ENCODE data around the gene ATE1. TPM values are rescaled to one million over a fixed set of nuclear protein-coding genes. Genes with fewer than 3 reads are reported as not detected.
A peak's percentile ranks its signal among the peaks of the same experiment; 100 is the strongest.

ATE1 gene
- polyA plus RNA-seq, 4 donors, result 27.1 to 44.2 (median 40.1) TPM

- no peak for DNase-seq (ENCODE audit: low read depth in 4 of 4, low spot score in 3 of 4)
These were observed 46.9 kb downstream of the ATE1 start for GRCh38 chr10:121880895-121881294.

- no peak for DNase-seq (ENCODE audit: low read depth in 4 of 4, low spot score in 3 of 4)
These were observed 48.4 kb downstream of the ATE1 start for GRCh38 chr10:121879476-121879875.

- no peak for DNase-seq (ENCODE audit: low read depth in 4 of 4, low spot score in 3 of 4)
These were observed 54.6 kb downstream of the ATE1 start for GRCh38 chr10:121873236-121873635.

- no peak for DNase-seq (ENCODE audit: low read depth in 4 of 4, low spot score in 3 of 4)
These were observed 57.4 kb downstream of the ATE1 start for GRCh38 chr10:121870413-121870812.

GRCh38 chr10:121865554-121865953, 62.3 kb downstream of the ATE1 start:
- peak in 2 of 4 donors; percentile 20 to 59 for DNase-seq (ENCODE audit: low read depth in 4 of 4, low spot score in 3 of 4)

GRCh38 chr10:121864653-121865052, 63.2 kb downstream of the ATE1 start:
- DNase-seq (ENCODE audit: low read depth in 4 of 4, low spot score in 3 of 4), result no peak

GRCh38 chr10:121864168-121864567, 63.7 kb downstream of the ATE1 start:
- DNase-seq (ENCODE audit: low read depth in 4 of 4, low spot score in 3 of 4), result no peak

GRCh38 chr10:121862649-121863048, 65.2 kb downstream of the ATE1 start:
- no peak for DNase-seq (ENCODE audit: low read depth in 4 of 4, low spot score in 3 of 4)

GRCh38 chr10:121862042-121862441, 65.8 kb downstream of the ATE1 start:
- no peak for DNase-seq (ENCODE audit: low read depth in 4 of 4, low spot score in 3 of 4)

GRCh38 chr10:121860810-121861209, 67.0 kb downstream of the ATE1 start:
- DNase-seq (ENCODE audit: low read depth in 4 of 4, low spot score in 3 of 4), result no peak

GRCh38 chr10:121854809-121855445, 72.9 kb downstream of the ATE1 start:
- DNase-seq (ENCODE audit: low read depth in 4 of 4, low spot score in 3 of 4), result no peak

GRCh38 chr10:121853950-121854349, 73.9 kb downstream of the ATE1 start:
- no peak for DNase-seq (ENCODE audit: low read depth in 4 of 4, low spot score in 3 of 4)

GRCh38 chr10:121851786-121852185, 76.0 kb downstream of the ATE1 start:
- no peak for DNase-seq (ENCODE audit: low read depth in 4 of 4, low spot score in 3 of 4)

GRCh38 chr10:121848082-121848481, 79.7 kb downstream of the ATE1 start:
- no peak for DNase-seq (ENCODE audit: low read depth in 4 of 4, low spot score in 3 of 4)

- DNase-seq (ENCODE audit: low read depth in 4 of 4, low spot score in 3 of 4), result no peak
These were observed 81.3 kb downstream of the ATE1 start for GRCh38 chr10:121846555-121846954.

- DNase-seq (ENCODE audit: low read depth in 4 of 4, low spot score in 3 of 4), result no peak
These were observed 82.6 kb downstream of the ATE1 start for GRCh38 chr10:121845044-121845784.

GRCh38 chr10:121844537-121844936, 83.3 kb downstream of the ATE1 start:
- no peak for DNase-seq (ENCODE audit: low read depth in 4 of 4, low spot score in 3 of 4)

GRCh38 chr10:121843379-121843778, 84.5 kb downstream of the ATE1 start:
- DNase-seq (ENCODE audit: low read depth in 4 of 4, low spot score in 3 of 4), result no peak

- no peak for DNase-seq (ENCODE audit: low read depth in 4 of 4, low spot score in 3 of 4)
These were observed 86.0 kb downstream of the ATE1 start for GRCh38 chr10:121841862-121842261.

GRCh38 chr10:121838931-121839330, 88.9 kb downstream of the ATE1 start:
- no peak for DNase-seq (ENCODE audit: low read depth in 4 of 4, low spot score in 3 of 4)

GRCh38 chr10:121838149-121838548, 89.7 kb downstream of the ATE1 start:
- DNase-seq (ENCODE audit: low read depth in 4 of 4, low spot score in 3 of 4), result no peak

- no peak for DNase-seq (ENCODE audit: low read depth in 4 of 4, low spot score in 3 of 4)
These were observed 91.7 kb downstream of the ATE1 start for GRCh38 chr10:121836171-121836570.

All from left renal pelvis (tissue), 4 donors.